Mammary epithelial cell (primary cell): Measurements from ENCODE around the gene ALG9.

Experiments
- CTCF ChIP-seq, 2 donors: IDR thresholded peaks in 1 of 2; conservative IDR thresholded peaks in 1 of 2; 2 replicates each; pipeline ENCODE4 v1.5.1; 2011 to 2012; ENCODE audit warnings: inconsistent platforms in 2 of 2, low read length in 2 of 2, mild to moderate bottlenecking in 2 of 2, control low read depth in 1 of 2, low read depth in 1 of 2; ENCODE audit not compliant: insufficient read depth in 1 of 2; ENCODE audit errors: extremely low read depth in 1 of 2
- EZH2 ChIP-seq: IDR thresholded peaks from 2 replicates; pipeline ENCODE4 v1.6.1; 2012; ENCODE audit warnings: low read length, inconsistent platforms, borderline replicate concordance

DNA sequence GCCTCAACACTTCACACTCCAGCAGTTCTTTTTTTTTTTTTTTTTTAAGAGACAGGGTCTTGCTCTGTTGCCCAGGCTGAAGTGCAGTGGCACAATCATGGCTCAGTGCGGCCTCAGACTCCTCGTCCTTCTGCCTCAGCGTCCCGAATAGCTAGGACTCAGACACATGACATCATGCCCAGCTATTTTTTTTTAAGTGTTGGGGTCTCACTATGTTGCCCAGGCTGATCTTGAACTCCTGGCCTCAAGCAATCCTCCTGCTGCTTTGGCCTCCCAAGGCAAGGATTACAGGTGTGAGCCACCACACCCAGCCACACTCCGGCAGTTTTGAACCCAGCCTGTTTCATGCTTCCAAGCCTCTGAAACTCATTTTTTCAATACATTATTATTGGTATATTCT, 108.9 kb downstream of the ALG9 start:
- TF ChIP-seq CTCF (conservative IDR thresholded peaks at IDR 0.05 in 1 of 2, IDR thresholded peaks at IDR 0.05 in 1 of 2; ENCODE audit: extremely low read depth in 1 of 2, insufficient read depth in 1 of 2, low read depth in 1 of 2, low read length in 2 of 2) (no peak), EZH2 (no peak)
